Spleen (tissue), 7 donors: Measurements from ENCODE around the gene METTL23.

Experiments used
- POLR2A ChIP-seq, 3 donors: fragments of 450-650 bp; IDR thresholded peaks; one replicate each; pipeline ENCODE4 v1.5.1; 2017; ENCODE audit warnings: antibody characterized with exemption in 3 of 3, mild to moderate bottlenecking in 1 of 3
- TF ChIP-seq, protein P1 (sequence below), 11 experiments: fragments of 200-600 bp in 7 of 11; fragments of 450-650 bp in 4 of 11; sonication (generic) in 4 of 11; IDR thresholded peaks in 8 of 11; conservative IDR thresholded peaks in 3 of 11; 1 replicate in 7 of 11; 2 replicates in 4 of 11; pipeline versions ENCODE4 v1.4.0 to v1.8.0; 2016 to 2021; ENCODE audit warnings: antibody characterized with exemption in 11 of 11, inconsistent platforms in 4 of 11, mild to moderate bottlenecking in 1 of 11
- donor health status: DM: no; HTN: no; CAD: no; lungs with moderate emphysema.
- donor health status: DM: no; HTN: no; CAD: no.
- donor health status: DM: no; HTN: no; CAD: no.

DNA sequence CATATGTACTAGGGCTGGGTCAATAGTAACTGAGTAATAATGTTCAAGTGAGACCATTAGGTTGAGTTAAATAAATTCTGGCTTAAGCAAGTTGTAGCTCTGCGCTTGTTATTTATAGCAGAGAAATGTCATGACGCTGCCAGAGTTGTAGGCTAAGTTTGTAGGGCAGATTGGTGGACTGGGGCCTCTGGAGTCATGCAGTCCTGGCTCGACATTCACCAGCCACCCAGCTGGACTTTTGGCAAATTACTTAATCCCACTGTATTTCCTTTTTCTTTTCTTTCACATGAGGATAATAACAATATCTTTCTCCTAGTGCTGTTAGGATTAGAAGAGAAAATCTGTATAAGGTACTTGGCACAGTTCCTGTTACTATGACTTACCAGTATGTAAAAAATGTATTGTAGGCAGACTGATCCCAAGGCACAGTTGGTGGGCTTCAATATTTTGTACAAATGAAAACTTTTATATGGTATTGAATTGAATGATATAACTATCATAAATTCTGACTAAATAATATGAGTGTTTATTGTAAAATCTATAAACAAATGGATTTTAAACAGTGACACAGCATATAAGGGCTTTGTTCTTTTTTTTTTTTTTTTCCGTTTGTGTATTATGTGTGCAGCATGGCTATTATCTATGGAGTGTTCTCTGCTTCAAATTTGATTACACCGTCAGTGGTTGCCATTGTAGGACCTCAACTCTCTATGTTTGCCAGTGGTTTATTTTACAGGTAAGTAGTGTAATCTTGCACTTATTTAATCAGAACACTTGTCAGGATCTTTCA, 13.9 kb downstream of the METTL23 start:
- TF ChIP-seq, protein P1, sequence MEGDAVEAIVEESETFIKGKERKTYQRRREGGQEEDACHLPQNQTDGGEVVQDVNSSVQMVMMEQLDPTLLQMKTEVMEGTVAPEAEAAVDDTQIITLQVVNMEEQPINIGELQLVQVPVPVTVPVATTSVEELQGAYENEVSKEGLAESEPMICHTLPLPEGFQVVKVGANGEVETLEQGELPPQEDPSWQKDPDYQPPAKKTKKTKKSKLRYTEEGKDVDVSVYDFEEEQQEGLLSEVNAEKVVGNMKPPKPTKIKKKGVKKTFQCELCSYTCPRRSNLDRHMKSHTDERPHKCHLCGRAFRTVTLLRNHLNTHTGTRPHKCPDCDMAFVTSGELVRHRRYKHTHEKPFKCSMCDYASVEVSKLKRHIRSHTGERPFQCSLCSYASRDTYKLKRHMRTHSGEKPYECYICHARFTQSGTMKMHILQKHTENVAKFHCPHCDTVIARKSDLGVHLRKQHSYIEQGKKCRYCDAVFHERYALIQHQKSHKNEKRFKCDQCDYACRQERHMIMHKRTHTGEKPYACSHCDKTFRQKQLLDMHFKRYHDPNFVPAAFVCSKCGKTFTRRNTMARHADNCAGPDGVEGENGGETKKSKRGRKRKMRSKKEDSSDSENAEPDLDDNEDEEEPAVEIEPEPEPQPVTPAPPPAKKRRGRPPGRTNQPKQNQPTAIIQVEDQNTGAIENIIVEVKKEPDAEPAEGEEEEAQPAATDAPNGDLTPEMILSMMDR (IDR thresholded peaks at IDR 0.05 in 8 of 11, conservative IDR thresholded peaks at IDR 0.05 in 3 of 11): no peak
- TF ChIP-seq POLR2A (IDR thresholded peaks at IDR 0.05): no peak
